Stimulated activated CD4-positive, alpha-beta T cell treated with anti-CD3 and anti-CD28 coated beads, TNF-alpha, amount 100 ng/mL, for 24 hours (primary cell): ENCODE measurements around the gene PPL.
"Not testable (repeated sequence)": the region's sequence is repeated elsewhere in the genome, so short reads cannot be mapped to it uniquely, and the experiment has no call there.

ENCODE experiments used
- DNase-seq, 3 experiments: peaks; one replicate each; pipeline ENCODE4 v3.0.0-alpha.2; 2020; ENCODE audit warnings: low read depth in 3 of 3

PPL gene

DNA sequence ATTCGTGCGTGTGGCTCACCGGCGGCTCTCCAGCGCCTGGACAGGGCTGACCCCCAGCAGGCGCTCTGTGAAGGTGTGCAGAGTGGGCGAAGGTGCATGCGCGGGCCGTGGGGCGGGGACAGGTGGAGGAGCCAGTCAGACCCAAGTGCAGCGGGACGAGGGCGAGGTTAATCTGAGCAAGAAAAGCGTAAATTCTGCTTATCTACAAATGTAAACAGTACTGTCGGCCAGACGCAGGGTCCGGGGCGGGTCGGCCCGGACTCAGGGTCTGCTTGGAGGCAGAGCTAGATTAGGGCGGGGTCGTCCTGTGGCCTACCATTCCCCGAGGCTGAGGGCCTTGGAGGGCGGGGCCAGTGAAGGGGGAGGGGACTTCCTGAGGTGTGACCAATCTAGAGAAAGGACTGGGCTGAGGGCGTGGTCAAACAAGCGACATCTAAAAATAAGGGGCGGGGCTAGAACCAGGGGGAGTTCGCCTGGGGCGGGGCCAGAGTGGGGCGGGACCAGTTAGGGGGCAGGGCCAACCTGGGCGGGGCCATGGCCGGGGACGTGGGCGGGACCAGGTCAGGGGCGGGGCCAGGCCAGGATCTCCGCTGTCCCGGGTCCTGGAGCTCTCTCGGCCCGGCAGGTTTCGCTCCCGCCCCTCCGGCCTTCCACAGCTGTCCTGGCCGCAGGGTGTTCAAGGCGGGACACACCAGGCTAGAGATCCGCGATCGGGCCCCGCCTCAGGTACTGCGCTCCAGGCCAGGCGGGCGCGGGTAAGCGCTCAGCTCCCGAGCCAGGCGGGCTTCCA, 21.0 kb upstream of the PPL start, which contains the start of gene SEC14L5:
TSS of gene SEC14L5 (plus strand) at position 611 of the 790 bp plus-strand sequence. CDS start 994 bp downstream, outside the sequence.
- peak; percentile 82 to 93 (median 82) for DNase-seq

DNA sequence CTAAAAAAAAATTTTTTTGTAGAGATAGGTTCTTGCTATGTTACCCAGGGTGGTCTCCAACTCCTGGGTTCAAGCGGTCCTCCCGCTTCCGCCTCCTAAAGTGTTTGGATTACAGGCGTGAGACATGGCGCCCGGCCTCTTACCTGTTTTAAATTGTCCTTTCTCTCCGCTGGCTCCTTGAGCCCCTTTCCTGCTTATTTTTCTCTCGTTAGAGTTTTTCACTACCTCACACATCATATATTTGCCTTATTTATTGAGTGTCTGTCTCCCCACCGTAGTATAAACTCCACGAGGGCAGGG, 20.4 kb upstream of the PPL start:
- no peak for DNase-seq

GRCh38 chr16:4954714-4955113, 17.8 kb upstream of the PPL start:
- no peak for DNase-seq

GRCh38 chr16:4951583-4951982, 14.6 kb upstream of the PPL start:
- not testable (repeated sequence) for DNase-seq

DNA sequence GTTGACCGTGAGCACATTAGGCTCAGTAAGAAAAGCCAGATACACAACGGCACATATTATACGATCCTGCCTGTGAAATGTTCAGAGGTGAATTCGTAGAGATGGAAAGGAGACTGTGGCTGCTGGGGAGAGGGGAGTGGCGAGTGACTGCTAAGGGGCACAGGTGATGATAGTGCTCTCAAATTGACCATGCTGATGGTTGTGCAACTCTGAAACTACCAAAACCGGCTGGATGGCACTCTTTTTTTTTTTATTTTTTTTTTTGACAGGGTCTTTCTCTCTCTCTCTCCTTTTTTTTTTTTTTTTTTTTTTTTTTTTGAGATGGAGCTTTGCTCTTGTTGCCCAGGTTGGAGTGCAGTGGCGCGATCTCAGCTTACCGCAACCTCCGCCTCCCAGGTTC, 13.0 kb upstream of the PPL start:
- DNase-seq, result no peak

GRCh38 chr16:4948903-4949766, 12.2 kb upstream of the PPL start:
- no peak for DNase-seq

GRCh38 chr16:4947722-4948503, 11.0 kb upstream of the PPL start:
- DNase-seq, result no peak

GRCh38 chr16:4946917-4947316, 10.0 kb upstream of the PPL start:
- no peak for DNase-seq

DNA sequence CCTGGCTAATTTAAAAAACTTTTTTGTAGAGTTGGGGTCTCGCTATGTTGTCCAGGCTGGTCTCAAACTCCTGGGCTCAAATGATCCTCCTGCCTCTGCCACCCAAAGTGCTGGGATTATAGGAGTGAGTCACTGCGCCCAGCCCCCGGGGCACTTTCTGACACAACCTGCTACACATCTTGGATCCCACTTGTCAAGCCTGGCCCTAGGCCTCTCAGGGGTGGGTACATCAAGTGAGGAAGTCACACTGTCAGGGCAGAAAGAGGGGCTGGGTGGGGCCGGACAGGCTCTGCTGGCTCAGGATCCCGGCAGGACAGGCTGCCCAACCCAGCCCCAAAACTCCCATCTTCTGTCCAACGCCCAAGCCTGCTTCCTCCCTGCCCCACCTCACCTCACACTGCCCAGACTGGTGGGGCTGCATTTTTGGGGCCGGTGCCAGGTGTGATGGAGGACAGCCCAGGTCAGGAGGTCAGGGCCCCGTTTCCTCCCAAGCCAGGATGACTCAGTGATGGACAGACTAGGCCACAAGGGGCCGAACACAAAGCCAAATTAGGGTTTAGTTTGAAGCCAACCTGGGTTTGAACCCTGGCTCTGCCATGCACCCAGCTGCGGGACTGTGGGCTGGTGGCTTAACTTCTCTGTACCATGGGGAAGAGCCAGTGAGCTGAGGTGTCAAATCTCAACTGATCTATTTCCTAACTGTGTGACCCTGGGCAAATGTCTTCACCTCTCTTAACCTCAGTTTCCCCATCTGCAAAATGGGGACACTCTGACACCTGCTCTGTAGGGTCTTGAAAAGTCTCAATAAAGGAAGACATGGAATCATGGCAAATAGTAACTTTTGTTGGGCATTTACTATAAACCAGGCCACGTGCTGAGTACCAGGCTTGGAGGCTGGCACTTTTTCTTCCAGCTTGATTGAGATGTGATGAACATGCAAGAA, 8.9 kb upstream of the PPL start:
- no peak for DNase-seq

- DNase-seq, result no peak
These were observed 7.7 kb upstream of the PPL start for GRCh38 chr16:4944333-4945281.

DNA sequence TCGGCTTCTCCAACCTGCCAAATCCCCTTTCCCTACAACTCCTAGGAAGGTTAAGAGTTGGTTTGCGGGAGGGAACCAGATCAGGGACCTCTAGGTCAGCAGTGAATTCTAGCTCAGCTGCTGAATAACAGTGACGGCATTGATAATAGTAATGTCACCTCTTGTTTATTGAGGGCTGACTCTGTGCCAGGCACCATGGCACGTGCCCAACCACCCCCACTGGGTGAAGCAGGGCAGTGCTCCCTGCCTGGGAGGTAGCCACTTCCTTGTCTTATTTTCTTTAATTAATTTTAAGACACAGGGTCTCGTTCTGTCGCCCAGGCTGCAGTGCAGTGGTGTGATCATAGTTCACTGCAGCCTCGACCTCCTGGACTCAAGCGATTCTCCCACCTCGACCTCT, 5.5 kb upstream of the PPL start:
- DNase-seq, result no peak

DNA sequence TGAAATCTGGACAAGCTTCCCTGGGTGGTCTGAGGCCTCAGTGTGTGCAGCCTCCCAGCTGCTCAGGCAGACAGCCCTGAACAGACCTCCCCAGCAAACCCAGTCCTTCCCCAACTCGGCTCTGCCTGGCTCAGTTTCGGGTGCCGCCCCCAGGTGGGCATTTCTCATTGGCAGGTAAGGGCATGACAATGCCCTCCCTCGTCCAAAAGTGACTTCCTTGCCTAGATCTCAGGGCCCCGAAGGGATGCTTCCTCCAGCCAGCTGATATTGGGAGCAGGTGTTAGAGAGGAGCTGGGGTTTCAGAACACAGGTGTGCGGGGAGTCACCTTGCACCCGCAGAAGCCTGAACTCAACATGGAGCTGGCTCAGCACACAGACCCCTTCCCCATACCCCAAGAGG, 3.8 kb upstream of the PPL start:
- DNase-seq, result no peak

- DNase-seq, result no peak
These were observed 1.7 kb upstream of the PPL start for GRCh38 chr16:4938683-4939030.

- no peak for DNase-seq
These were observed 1.1 kb upstream of the PPL start for GRCh38 chr16:4937782-4938682.

- DNase-seq, result no peak
These were observed 562 bp downstream of the PPL start for GRCh38 chr16:4936181-4936990.

DNA sequence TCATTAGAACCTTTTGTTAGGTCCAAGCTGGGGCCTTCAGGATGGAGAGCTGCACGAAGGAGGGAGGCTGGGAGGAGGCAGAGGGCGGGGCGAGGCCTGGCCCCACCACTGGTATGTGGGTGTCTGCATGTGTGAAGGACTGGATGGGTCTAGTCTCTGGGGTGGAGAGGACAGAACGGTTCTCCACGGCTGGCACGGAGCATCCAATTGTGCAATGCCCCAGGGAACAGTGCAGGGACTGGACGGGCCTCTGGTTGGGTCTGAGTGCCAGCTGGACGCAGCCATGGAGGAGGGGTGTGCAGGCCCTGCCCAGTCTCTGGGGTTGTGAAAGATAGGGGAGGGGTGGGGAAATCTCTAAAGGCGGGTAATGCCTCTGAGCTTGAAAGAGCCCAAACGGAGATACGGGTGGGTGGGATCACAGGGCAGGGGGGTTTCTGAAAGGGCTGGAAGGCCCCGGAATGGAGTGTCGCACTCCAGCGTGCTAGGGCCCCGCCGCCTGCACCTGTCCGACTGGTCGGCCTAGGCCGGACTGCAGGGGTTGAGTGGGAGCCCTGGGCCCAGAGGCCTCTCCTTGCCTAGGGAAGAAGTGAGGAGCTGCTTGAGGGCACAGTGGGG, 1.6 kb downstream of the PPL start:
- no peak for DNase-seq

GRCh38 chr16:4934591-4934990, 2.4 kb downstream of the PPL start:
- no peak for DNase-seq

- no peak for DNase-seq
These were observed 3.0 kb downstream of the PPL start for GRCh38 chr16:4933871-4934395.
